SU-DHL-6 (cell line): ENCODE data around the gene MMAB.

Experiments used
- H2AFZ ChIP-seq: fragments of 200-600 bp; sonication (generic); 2 replicates; pipeline ENCODE4 v1.6.1; 2014; ENCODE audit warnings: low read depth, mild to moderate bottlenecking, moderate library complexity, mixed read lengths, antibody characterized with exemption, low read length; ENCODE audit not compliant: severe bottlenecking
- H3F3A ChIP-seq: fragments of 200-600 bp; shearing (Covaris generic); 2 replicates; pipeline ENCODE4 v1.6.0; 2016; ENCODE audit warnings: antibody characterized with exemption, mild to moderate bottlenecking; ENCODE audit not compliant: insufficient read depth
- H3K27ac ChIP-seq: fragments of 200-600 bp; sonication (generic); 2 replicates; pipeline ENCODE4 v1.5.1; 2016; ENCODE audit warnings: low read depth, mild to moderate bottlenecking, low read length, moderate library complexity, mixed read lengths
- H3K27me3 ChIP-seq: fragments of 200-600 bp; sonication (generic), shearing (Covaris generic); 2 replicates; pipeline ENCODE4 v1.6.0; 2014; ENCODE audit warnings: mild to moderate bottlenecking, low read length
- H3K36me3 ChIP-seq: fragments of 200-600 bp; sonication (generic); 2 replicates; pipeline ENCODE4 v1.6.1; 2014; ENCODE audit warnings: mild to moderate bottlenecking, low read length, mixed read lengths
- H3K4me2 ChIP-seq: fragments of 300-600, 200-600 bp; shearing (Covaris generic), sonication (generic); 2 replicates; pipeline ENCODE4 v1.6.0; 2014; ENCODE audit warnings: low read length, low read depth, mild to moderate bottlenecking; ENCODE audit not compliant: poor library complexity, severe bottlenecking
- H3K4me3 ChIP-seq: fragments of 200-600 bp; sonication (generic); 2 replicates; pipeline ENCODE4 v1.5.1; 2014; ENCODE audit warnings: antibody characterized with exemption, low read length, mild to moderate bottlenecking, mixed read lengths; ENCODE audit not compliant: insufficient read depth, poor library complexity, severe bottlenecking
- H3K79me2 ChIP-seq: fragments of 200-600 bp; sonication (generic); 2 replicates; pipeline ENCODE4 v1.6.1; 2014; ENCODE audit warnings: mild to moderate bottlenecking, low read length, moderate library complexity; ENCODE audit not compliant: insufficient read depth
- H3K9ac ChIP-seq: fragments of 200-600 bp; sonication (generic); 2 replicates; pipeline ENCODE4 v1.7.0; 2014; ENCODE audit warnings: mild to moderate bottlenecking, low read length
- H3K9me2 ChIP-seq: fragments of 200-600 bp; sonication (generic); replicated peaks from 2 replicates; pipeline ENCODE4 v1.6.1; 2014; ENCODE audit warnings: low read length; ENCODE audit not compliant: insufficient read depth
- H3K9me3 ChIP-seq: fragments of 200-600 bp; sonication (generic); 2 replicates; pipeline ENCODE4 v1.6.1; 2014; ENCODE audit warnings: low read length, mixed read lengths; ENCODE audit not compliant: insufficient read depth
- H4K20me1 ChIP-seq: fragments of 200-600 bp; sonication (generic); 2 replicates; pipeline ENCODE4 v1.6.1; 2014; ENCODE audit warnings: low read depth, mild to moderate bottlenecking, antibody characterized with exemption, low read length, moderate library complexity, mixed read lengths
- EZH2phosphoT487 ChIP-seq: fragments of 200-600 bp; sonication (generic), shearing (Covaris generic); conservative IDR thresholded peaks from 2 replicates; pipeline ENCODE4 v1.6.1; 2018; ENCODE audit warnings: mild to moderate bottlenecking, antibody characterized with exemption, low read length, moderate library complexity, mixed read lengths
- TF ChIP-seq, protein P1 (sequence below): fragments of 200-600 bp; sonication (generic); IDR thresholded peaks from one replicate; pipeline ENCODE4 v1.5.1; 2017; ENCODE audit warnings: antibody characterized with exemption, mild to moderate bottlenecking, low read length, moderate library complexity; ENCODE audit not compliant: insufficient read depth, poor library complexity, severe bottlenecking

The MMAB gene

DNA sequence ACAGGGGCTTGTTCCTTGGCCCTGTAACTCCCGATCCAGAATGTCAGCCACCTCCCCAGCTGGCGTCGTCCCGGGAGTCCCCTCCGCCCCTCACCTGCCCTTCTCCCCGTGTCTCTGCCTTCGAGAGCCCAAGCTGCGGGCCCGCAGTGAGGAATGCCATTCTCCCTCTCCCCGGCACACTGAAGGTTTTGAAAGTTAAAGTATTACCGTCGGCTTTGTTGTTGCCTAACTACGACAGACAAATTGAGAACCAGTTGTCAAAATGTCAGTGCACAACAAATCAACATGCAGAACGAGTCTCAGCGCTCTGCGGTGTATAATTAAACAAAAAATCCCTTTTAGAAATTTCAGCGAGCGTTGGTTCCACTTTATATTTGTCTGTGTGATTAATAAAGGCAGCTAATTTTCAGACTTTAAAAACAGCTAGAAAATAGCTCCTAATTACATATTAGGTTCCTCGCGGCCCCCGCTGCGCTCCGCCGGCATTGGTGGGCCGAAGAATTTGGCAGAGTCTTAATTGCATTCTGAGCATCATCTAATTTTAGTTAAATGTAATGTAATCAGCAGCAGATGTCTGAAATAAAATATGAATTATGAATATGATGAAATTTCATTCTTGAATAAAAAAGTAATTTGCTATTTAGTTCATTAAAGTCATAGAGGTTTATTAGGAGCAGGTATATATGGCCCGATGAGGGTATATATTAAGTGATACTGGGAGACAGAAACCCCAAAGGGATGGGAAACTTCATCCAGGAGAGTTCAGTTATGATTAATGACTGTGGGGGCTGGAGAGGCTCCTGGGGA, 40.5 kb upstream of the MMAB start:
- Histone ChIP-seq H3K27me3 (no peaks in the 10 kb centered on the region), H3K79me2 (no peaks in the 10 kb centered on the region), H3K27ac (no peak overlapping the region), H3K4me2 (no peak overlapping the region), H4K20me1 (no peaks in the 10 kb centered on the region), H3K4me3 (no peak overlapping the region), H3K36me3 (no peaks in the 10 kb centered on the region), H3K9me2 (no peaks in the 10 kb centered on the region), H3K9ac (no peak overlapping the region), H2AFZ (no peak overlapping the region), H3F3A (no peaks in the 10 kb centered on the region), H3K9me3 (no peaks in the 10 kb centered on the region)
- TF ChIP-seq EZH2phosphoT487, result no peak
- TF ChIP-seq, protein P1, sequence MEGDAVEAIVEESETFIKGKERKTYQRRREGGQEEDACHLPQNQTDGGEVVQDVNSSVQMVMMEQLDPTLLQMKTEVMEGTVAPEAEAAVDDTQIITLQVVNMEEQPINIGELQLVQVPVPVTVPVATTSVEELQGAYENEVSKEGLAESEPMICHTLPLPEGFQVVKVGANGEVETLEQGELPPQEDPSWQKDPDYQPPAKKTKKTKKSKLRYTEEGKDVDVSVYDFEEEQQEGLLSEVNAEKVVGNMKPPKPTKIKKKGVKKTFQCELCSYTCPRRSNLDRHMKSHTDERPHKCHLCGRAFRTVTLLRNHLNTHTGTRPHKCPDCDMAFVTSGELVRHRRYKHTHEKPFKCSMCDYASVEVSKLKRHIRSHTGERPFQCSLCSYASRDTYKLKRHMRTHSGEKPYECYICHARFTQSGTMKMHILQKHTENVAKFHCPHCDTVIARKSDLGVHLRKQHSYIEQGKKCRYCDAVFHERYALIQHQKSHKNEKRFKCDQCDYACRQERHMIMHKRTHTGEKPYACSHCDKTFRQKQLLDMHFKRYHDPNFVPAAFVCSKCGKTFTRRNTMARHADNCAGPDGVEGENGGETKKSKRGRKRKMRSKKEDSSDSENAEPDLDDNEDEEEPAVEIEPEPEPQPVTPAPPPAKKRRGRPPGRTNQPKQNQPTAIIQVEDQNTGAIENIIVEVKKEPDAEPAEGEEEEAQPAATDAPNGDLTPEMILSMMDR, result no peak

DNA sequence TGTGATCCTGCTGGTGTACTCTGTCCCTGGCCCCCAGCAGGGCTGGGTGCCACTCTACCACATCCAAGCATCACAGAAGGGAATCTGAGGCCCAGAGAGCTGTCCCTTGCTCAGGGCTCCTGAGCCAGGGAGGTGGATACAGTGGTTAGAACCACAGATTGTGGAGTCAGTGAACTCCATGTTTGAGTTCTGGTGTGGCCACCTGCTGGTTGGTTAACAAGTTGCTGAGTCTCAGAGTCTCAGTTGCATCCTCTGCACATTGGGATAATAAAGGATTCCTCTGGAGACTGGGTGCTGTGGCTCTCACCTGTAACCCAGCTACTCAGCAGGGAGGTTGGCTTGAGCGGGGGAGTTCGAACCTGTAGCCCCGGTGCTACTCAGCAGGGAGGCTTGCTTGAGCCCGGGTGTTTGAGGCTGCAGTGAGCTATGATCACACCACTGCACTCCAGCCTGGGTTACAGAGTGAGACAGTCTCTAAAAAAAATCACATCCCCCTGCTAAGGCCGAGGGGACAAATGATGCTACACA, 39.7 kb upstream of the MMAB start:
- no peak overlapping the region for H3K4me2 ChIP-seq
- no peaks in the 10 kb centered on the region for H3K79me2 ChIP-seq
- no peaks in the 10 kb centered on the region for H4K20me1 ChIP-seq
- no peak overlapping the region for H3K27ac ChIP-seq
- no peak overlapping the region for H2AFZ ChIP-seq
- no peak overlapping the region for H3K4me3 ChIP-seq
- TF ChIP-seq EZH2phosphoT487, result no peak
- TF ChIP-seq, protein P1, result no peak
- no peaks in the 10 kb centered on the region for H3K27me3 ChIP-seq
- no peaks in the 10 kb centered on the region for H3K9me3 ChIP-seq
- H3K9me2 ChIP-seq, result no peaks in the 10 kb centered on the region
- no peak overlapping the region for H3K9ac ChIP-seq
- H3K36me3 ChIP-seq, result no peaks in the 10 kb centered on the region
- no peaks in the 10 kb centered on the region for H3F3A ChIP-seq

GRCh38 chr12:109612003-109612402, 38.7 kb upstream of the MMAB start:
- H3K4me3 ChIP-seq, result no peak overlapping the region
- H3K9me3 ChIP-seq, result no peaks in the 10 kb centered on the region
- no peaks in the 10 kb centered on the region for H3K9me2 ChIP-seq
- H3K36me3 ChIP-seq, result no peaks in the 10 kb centered on the region
- no peaks in the 10 kb centered on the region for H3K79me2 ChIP-seq
- no peak overlapping the region for H2AFZ ChIP-seq
- no peaks in the 10 kb centered on the region for H3K27me3 ChIP-seq
- no peaks in the 10 kb centered on the region for H3F3A ChIP-seq
- no peak overlapping the region for H3K27ac ChIP-seq
- no peaks in the 10 kb centered on the region for H4K20me1 ChIP-seq
- H3K9ac ChIP-seq, result no peak overlapping the region
- no peak overlapping the region for H3K4me2 ChIP-seq
- TF ChIP-seq EZH2phosphoT487, result no peak
- TF ChIP-seq, protein P1, result no peak
